ENCODE measurements around the gene UNC5CL.

UNC5CL gene

DNA sequence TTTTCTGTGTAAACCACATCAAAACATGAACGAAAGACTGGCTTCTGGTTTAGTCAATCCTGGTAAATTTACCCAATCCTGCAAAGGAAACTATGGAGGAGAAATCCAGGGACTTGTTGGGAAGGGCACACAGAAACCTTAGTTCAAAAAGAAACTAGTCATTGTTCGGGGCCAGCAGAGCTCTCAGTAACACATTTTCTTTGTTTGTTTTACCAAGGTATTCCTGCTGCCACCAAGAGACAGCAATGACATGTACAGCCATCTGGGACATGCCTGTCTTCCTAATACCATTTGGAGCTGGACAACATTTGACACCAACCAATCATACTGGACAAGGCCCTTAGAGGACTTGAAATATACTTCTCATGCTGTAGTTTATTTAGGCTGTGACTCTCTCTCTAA is 24.9 kb upstream of the UNC5CL start:
- no peak for DNase-seq

DNA sequence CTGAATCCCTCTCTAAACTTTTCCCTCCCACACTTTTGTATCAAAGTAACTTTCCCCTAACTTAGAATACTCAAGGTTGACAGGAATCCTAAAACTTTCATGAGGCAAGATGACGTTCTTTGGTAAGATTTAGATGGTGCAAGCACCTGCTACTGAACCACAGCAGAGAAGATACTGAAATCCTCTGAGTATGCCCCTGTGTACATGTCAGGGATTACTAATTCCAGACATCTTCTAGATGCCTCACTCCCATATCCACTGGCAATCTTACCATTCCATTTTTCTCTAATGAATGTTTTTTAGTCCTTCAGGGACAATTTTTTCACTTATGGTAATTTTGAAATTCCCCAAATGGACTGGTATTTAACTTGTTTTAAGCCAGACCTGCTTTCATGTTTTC is 23.0 kb upstream of the UNC5CL start:
- DNase-seq: no peak

DNA sequence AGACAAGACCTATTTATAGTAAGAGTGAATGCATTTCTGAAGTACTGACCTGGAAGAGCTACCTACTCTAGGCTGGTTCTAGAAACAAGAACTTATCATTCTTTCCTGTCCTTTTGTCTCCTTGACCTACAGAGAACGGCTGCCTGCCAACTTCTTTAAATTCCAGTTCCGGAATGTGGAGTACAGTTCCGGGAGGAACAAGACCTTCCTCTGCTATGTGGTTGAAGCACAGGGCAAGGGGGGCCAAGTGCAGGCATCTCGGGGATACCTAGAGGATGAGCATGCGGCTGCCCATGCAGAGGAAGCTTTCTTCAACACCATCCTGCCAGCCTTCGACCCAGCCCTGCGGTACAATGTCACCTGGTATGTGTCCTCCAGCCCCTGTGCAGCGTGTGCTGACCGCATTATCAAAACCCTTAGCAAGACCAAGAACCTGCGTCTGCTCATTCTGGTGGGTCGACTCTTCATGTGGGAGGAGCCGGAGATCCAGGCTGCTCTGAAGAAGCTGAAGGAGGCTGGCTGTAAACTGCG is 22.2 kb upstream of the UNC5CL start:
- no peak for DNase-seq

DNA sequence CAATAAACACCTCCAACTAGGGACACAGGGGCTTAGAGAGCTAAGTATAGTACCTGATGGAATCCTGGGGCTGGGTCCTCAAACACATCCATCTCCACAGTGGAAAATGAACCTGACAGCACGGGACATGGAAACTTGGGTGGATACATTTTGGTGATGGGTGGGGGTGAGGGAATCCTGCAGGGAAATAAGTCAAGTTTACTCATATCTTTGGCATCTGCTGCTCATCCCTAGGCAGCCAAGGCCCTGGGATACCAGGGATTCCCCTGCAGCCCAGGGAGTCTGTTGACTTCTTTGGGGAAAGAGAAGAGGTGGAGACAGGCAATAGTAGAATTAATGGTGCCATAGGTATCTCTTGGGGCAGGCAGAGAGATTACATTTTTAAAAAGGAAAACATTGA is 20.5 kb upstream of the UNC5CL start:
- no peak for DNase-seq

DNA sequence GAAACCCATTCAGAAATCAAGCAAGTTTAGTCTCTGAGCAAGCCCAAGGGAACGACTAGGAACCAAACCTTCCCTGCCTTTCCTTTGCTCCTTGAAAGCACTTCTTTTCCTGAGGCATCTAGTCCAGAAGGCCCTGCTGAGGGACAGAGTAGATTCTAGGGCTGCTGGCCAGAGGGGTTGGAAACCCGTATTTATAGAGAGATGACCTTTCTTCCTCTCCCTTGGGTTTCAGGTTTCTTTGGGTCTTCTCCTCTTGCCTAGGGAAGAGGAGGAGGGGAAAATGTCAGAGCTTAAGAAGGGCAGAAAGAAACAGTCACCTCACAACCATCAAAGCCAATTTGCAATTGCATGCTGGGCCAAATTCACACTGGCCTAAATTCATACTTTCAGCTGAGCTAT is 19.8 kb upstream of the UNC5CL start:
- DNase-seq: no peak

DNA sequence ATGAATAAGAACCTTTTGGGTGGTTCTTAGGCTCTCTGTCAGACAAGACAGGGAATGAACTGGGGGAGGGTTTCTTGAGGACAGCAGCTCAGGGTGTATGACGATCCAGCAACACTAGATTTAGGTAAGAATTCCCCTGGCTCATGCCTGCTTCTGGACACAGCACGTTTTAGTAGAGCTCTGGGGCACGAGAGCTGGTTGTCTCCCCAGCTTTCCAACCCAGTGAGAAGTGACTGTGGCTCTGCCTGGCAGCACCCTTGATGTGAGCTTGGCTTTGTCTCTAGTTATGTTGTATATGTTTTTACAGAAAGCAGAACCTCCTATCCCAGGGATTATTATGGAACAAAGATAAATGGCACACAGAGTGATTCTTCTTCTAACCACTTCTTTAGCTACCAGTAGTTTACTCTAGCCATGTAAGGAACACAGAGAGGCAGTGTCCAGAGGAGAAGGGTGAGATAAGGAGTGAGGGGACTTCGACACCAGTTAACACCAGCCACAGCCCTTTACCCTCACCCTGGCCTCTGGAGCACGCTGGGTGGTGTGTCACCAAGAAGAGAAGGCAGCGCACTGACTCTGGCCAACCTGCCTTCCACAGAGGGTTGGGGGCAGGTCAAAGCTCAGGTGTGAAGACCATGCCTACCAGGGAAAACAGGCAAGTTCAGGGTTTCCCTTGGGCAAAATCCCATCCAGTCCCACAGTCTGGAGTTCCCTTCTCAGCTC is 17.9 kb upstream of the UNC5CL start:
- DNase-seq: no peak

DNA sequence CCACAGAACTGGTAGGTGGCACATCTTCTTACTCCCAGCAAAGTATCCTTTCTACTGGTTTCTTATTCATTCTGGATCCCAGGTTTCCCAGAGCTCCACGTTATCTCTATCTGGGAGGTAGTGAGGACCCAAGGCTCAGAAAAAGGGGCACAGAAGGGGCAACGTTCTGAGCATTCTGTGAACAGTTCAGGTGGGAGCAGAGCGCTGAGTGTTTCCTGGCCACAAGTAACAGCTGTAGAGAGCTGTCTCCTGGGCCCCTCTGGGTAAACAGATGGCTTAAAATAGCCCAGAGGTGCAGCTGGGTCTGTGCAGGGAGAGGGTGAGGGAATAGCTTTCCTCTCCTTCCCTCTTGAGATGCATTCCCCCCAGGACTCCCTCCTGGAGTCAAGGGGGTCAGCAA is 16.1 kb upstream of the UNC5CL start:
- no peak for DNase-seq

DNA sequence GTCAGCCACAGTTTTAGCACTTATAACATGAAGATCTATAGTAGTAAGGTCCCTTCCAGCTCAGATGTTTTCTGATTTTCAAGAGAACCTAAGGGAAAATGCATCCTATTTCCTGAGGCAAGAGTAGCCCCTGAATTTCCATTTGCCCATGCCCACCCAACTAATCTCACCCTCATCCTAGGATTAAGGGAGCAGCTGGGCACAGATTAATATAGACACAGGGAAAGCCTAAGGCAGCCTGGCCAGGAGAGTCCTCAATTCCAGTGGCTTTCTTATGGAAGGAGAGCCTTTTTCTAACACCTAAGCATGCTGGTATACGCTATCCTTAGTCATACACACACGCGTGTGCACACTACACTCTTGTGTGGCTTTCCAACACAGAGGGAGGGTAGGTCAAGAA is 15.5 kb upstream of the UNC5CL start:
- no peak for DNase-seq

DNA sequence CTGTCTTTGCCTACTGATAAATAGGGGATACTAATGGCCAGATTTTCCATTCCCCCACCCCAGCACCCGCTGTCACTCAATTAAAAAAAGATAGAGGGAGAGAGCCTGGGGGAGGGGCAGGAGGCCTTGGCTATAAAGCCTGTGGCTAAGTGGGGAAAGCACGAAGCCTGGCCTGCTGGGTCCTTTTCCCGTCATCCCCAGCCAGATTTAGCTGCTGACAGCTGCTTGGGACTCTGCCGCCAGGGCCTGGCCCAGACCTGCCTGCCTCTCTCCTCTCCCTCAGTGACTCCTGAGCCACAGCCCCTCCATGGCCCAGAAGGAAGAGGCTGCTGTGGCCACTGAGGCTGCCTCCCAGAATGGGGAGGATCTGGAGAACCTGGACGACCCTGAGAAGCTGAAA is 14.0 kb upstream of the UNC5CL start, which contains the start of gene APOBEC2:
Gene APOBEC2 (plus strand): TSS at position 162 of the 400 bp plus-strand sequence. CDS start 146 bp downstream, at position 308.
- DNase-seq: no peak

DNA sequence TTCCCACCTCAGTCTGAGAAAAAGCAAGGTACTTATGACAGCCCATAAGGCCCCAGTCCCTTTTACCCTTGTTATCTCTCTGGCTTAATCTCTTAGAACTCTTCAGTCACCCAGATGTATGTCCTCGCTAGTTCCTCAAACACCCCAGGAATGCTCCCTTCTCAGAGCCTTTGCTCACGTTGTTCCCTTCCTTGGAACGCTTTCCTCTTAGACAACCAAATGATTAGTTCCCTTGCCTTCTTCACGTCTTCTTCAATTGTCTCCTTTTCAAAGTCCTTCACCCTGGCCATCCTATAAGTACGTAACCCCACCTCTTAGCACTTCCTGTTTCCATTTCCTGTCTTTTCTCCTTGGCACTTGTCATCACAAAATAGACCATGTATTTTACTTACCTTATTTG is 12.9 kb upstream of the UNC5CL start:
- peak in 1 of 6 experiments; percentile 6 for DNase-seq

DNA sequence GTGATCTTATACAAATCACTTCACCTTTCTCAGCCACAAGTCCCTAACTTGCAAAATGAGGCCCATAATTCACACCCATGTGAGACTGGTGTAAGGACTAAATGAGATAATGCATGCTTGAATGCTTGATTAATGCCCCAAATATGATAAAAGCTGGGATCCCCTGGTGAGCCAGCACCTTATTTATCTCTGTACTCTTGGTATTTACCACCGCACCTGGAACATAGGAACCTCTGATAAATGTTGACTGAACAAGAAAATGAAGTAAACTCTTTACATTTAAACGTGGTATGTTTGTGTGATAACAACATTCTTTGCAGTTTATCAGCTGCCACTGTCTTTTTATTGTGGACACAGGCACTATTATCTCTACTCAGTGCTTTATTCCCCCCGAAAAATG is 11.5 kb upstream of the UNC5CL start:
- DNase-seq: no peak

DNA sequence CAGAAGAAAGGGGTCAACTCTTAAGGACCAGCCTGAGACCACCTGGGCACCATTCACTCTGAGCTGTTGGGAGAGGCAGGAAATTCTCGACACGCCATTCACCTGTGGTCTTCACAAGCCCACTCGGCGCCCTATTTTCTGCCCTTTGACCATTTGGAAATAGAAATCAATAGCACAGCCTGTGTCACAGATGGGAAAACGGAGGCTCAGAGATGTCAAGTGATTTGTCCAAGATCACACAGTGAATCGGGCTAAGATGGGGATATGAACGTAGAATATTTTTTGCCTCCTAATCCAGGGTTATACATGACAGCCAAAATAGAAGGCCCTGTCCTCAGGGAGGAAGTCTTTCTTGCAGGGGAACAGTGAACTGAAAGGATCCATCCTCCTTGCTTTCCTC is 10.9 kb upstream of the UNC5CL start:
- no peak for DNase-seq

DNA sequence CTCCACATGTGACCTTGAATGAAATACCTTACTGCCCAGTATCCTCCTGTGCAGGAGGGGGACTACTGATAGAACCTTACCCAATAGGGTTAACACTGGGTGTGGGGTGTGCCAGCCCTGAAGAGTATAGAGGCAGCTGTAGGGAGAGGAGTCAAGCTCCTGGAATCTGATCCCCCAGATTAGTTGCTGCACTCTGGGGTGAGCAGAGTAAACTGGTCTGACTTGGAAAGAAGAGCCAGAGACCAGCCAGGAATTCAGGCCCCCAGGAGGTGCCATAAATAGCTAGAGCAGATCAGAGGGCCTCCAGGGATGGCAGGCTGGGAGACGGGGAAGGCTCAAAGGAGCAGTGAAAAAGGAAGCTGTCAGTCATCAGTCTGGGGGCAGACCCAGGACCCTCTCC is 10.5 kb upstream of the UNC5CL start:
- no peak for DNase-seq

DNA sequence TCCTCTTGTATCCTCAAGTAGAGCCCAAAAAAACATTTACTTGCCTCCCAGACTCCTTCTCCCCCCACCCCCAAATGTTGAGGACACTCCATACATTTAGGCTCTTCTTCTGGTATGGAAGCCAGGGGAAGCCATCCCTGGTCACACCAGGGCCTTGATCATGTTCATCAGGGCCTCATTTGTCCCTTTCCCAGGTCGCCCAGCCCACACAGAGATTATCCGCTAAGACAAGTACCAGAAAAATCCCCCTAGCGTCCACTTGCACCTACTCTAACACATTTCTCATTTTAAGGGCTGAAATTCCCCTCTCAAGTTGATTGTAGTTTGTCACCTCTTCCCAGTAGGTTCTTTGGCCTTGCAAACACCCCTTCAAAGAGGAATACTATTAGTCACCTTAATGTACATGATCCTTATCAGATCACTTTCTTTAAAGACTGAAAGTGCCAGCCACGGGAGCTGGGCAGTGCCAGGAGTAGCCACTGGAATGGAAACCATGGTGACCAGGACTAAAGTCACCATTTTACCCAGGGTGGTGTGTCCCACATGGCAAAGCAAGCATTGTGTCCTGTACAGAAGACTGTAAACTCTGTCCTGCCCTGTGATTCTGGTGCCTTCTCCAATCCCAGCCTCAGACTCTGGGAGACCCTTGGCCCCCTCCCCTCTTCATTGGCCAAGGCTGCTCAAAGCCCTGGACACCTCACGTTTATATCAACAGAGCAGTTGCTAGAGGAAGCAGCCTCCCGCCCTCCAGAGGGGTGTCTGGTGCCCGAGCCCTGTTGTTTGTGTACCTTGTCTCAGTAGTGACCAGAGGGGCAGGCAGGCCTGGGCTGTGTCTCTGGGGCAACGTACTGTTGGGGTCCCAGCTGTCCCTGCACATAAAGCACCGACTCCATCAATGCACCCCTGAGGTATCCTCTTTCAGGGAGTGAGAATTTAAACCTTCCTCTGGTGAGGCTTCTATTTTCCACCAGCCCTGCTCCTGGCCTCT is 9.0 kb upstream of the UNC5CL start:
- DNase-seq: no peak

DNA sequence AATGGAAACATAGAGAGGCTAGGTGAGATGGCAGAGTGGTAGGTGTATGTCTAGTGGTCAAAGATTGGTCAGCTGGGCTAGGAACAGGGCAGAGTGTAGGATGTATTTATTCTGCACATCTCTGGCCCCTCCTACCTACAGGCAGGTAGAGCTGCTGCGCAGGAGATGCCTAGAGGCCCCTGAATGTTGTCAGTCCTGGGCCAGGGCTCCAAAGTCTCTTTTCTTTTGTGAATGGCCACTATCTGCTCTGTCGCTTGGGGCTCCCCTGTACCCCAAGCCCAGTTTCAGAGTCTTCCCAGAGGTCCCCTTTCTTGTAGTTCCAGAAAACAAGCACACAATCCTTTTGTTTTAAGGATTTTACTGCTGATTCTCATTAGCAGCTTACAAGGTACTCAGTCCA is 8.3 kb upstream of the UNC5CL start:
- DNase-seq: no peak

DNA sequence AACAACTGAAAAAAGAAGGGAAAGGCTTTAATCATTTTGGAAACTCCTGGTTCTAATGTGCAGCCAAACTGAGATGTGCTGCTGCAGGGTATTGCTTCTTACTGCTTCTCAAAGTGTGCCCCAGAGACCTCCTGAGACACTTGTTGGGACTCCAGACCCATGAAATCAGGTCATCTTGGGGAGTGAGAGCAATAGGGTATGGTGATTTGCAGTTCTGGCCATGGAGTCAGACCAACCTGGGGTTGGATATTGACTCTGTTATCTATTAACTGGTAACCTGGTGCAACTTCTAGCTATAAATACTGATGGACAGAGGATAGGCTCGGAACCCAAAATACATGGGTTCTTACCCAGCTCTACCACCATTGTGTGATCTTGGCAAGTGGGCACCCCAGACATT is 7.1 kb upstream of the UNC5CL start:
- no peak for DNase-seq

DNA sequence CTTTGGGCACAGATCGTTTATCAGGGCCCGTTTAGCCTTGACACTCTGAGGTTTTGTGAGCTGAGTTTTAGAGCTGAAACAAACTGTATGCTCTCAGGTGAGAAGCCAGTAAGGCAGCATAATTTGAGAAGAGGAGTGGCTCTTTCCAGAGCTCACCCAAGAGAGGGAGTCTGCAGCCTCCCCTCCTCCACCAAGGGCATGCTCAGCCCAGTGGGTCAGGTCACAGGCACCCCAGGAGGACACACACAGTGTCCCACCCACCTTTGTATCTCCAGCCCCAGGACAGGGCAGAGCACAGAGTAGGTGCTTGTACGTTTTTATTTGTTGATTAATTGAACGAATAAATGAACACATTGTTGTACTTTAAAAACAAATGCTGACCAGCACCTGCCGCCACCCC is 6.6 kb upstream of the UNC5CL start:
- DNase-seq: no peak

DNA sequence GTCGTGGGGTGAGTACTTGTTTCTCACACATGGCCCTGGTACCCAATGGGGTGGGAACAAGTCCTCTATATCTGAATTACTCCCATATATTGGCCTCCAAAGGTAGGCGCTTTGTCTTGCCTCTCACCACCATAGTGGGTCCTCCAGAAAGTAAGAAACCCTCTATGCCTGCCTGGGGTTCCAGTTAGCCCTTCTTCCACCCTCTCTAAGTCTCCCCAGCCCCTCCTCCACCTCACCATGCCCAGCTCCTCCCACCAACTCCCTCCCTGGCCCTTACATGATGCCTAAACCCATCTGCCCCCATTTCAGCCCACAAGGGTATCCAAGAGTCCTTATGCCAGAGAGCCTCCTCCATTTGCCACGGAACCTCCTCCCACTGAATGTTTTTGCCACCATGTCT is 4.1 kb upstream of the UNC5CL start:
- DNase-seq: no peak

DNA sequence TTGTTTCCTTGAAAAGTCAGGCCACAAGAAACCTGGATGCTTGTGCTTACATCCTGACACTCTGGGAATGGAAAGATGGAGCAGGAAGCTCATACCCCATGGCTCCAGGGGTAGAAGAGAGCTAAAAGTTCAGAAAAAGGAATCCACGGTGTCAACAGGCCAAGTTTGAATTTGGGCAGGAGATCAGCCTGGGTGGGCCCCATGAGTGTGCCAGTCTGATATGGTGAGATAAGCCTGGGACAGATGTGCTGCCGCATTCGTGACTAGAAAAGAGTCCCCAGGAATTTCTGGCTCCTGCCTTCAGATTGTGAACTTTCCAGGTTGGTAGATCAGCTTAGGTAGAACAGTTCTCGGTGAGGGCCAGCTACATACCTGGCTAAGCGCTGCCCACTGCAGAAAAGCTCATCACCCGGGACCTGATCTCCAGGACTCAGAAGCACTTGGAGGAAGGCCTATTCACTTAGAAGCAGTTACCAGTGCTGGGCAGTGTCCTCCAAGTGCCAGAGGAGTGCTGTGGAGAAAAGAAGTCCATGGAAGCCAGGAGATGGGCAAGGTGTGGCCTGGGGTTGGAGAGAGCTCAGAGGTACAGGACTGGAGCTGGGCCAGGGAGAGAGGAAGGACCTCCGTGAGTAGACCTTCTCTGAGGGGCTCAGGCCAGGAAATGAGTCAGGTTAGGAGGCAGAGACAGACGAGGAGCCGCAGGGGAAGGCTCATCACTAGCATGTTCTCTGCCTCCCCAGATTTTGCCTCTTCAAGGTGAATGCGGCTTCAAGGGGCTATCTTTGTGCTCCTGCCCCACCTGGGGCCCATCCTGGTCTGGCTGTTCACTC is 3.4 kb upstream of the UNC5CL start, which contains the start of gene TSPO2:
Gene TSPO2 (plus strand): TSS at position 242 of the 830 bp plus-strand sequence. CDS start 519 bp downstream, at position 761.
- no peak for DNase-seq

DNA sequence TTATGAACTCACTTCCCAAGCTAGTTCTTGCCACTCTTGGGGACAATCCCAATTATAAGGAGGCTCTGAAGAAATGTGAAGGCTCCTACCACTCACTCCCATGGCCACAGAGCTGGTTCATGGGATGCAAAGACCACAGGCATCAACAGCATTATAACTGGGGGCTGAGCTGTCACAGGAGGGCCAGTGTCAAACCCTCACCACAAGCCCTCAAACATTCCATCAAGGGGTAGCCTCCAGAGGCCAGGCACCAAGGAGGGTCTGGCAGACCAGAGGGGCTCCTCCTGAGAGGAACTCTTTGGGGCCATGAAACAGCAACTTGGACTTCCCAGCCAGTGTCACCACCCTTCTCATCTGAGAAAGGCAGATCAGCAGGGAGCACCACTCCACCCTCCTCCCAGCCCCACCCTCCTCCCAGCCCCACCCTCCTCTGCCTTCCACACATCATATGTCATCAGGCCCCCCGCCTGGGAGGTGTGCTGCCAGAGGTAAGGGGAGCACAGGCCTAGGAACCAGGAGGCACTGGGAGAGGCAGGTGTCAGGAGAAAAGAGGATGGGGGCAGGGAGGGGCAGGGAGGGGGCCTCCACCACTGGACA is 2.0 kb upstream of the UNC5CL start:
- DNase-seq: no peak

DNA sequence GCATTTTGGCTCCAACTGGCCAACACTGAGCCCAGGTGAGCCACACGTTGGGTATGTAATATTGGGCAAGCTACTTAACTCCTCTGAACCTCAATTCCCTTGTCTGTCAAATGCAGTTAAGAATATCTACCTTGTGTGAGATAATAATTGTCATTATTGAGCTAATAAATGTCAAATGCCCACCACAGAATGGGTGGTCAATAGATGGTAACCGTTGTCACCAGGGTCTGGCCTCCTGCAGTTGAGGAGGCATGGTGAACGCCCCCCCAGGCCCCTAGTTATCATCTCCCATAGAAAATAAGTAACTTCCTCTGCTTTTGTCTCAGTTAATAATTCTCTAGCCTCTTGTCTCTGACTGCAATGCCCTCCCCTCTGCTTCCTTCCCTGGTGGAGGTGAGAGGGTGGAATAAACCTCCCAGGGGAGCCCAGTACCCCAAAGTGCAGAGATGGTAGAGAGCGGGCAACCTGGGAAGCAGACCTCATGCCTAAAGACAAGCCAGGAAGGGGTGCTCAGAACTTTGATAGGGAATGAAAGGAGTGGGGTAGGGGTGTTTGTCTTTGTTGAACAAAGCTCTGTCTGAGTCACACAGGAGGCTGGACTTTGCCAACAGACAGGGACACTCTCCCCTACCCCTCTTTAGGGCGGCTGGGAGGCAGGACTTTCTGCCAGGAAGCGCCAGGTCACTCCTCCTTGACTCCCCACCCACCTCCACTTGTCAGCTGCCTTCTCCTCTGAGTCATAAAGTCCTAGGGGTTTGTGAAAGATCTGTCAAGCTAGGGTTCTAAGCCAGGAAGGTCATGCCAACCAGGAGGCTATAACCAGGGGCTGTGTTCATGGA is 1.3 kb upstream of the UNC5CL start:
- no peak for DNase-seq

Measured in stimulated activated naive CD4-positive, alpha-beta T cell (primary cell).